ENCODE measurements around the gene STT3A. TPM values are rescaled to one million over a fixed set of nuclear protein-coding genes. Genes with fewer than 3 reads are reported as not detected.

STT3A gene
- total and polyA plus RNA-seq, 10 of the 15 experiments (the other 5 are each of a cell fraction or from before 2014, with no cell fraction given), result 74.4 to 202 (median 118) TPM

- Histone ChIP-seq H3K27me3 (replicated peaks in 1 of 2; ENCODE audit: control insufficient read depth in 2 of 2, insufficient read depth in 2 of 2, low read length in 1 of 2) (no peaks in the 10 kb centered on the region), H3K4me3 (peak overlapping the region; percentile 85), H3K9ac (ENCODE audit: control insufficient read depth, insufficient read depth, low read length) (peak overlapping the region; percentile 2; the same call in 1 of the 2 replicates), H3K9me3 (replicated peaks; ENCODE audit: control insufficient read depth, insufficient read depth, low read length) (no peaks in the 10 kb centered on the region), H3K79me2 (ENCODE audit: control insufficient read depth, insufficient read depth, low read length) (peaks cover 58% of the 10 kb centered on the region), H3K36me3 (ENCODE audit: control insufficient read depth in 2 of 2, insufficient read depth in 2 of 2, low read length in 1 of 2) (peaks cover 0 to 6% of the 10 kb centered on the region in 2 experiments; a peak in 2 of 4 replicates), H3K4me2 (ENCODE audit: control insufficient read depth, insufficient read depth) (peak overlapping the region; percentile 82), H4K20me1 (ENCODE audit: control insufficient read depth, insufficient read depth) (no peaks in the 10 kb centered on the region), H3K27ac (ENCODE audit: control insufficient read depth, insufficient read depth) (no peak overlapping the region), H2AFZ (ENCODE audit: control insufficient read depth, low read depth, low read length) (no peak overlapping the region), H3K4me1 (ENCODE audit: control insufficient read depth, insufficient read depth, low read length) (no peaks in the 10 kb centered on the region; the same call in 1 of the 2 replicates)
- ChIA-PET POLR2A (interaction anchor here (0.7 to 1.5 kb wide), 2 partner anchors 25 to 293 kb away, joined by 3 to 6 read pairs; partner anchors contain the start of genes EI24 and HYLS1), CTCF (interaction anchor here (5.3 kb wide), 1 partner anchor 26 kb away, joined by 33 read pairs; the partner anchor contains the start of gene EI24), RAD21 (ENCODE audit: unreplicated experiment) (no interaction called here), SMC1A (ENCODE audit: uncharacterized antibody, unreplicated experiment) (no interaction called here)
- TF ChIP-seq ZNF384 (IDR thresholded peaks at IDR 0.05; ENCODE audit: borderline replicate concordance, low read depth, low read length) (0 out of 2 replicates have a peak, but pooled peaks have one; percentile 31), SPI1 (IDR thresholded peaks at IDR 0.05; ENCODE audit: borderline replicate concordance, insufficient read depth, low read depth, low read length) (peak; percentile 57; the same call in 1 of the 2 replicates), RAD21 (IDR thresholded peaks at IDR 0.05; ENCODE audit: insufficient read depth, low read depth, low read length) (no peak), MEF2A (IDR thresholded peaks at IDR 0.05; ENCODE audit: insufficient read depth, low read depth, low read length) (no peak)
- no TSS peak for BruUV-seq (replicated peaks)
- WGBS (ENCODE audit: insufficient coverage, insufficient replicate concordance, low lambda C conversion rate, missing lambda C conversion rate), result 18% methylated on average over 3 of the region's 3 CpGs
- intact Hi-C loops (cut with micrococcal nuclease; ENCODE audit: unreplicated experiment), result loop anchor here (5.0 kb wide), 2 partner anchors 103 to 292 kb away; partner anchors contain the start of gene HYLS1
- DNase-seq (ENCODE audit: low read depth, low spot score) (no peak), ATAC-seq (no peak), FAIRE-seq (no peak)
- in situ Hi-C loops (cut with MboI), result no loop called here
Observed at GRCh38 chr11:125594958-125595357, 2.3 kb downstream of the STT3A start.

GRCh38 chr11:125600663-125601062, 8.0 kb downstream of the STT3A start:
- BruUV-seq (replicated peaks), result no TSS peak
- H3K4me2 ChIP-seq (ENCODE audit: control insufficient read depth, insufficient read depth), result no peak overlapping the region
- H4K20me1 ChIP-seq (ENCODE audit: control insufficient read depth, insufficient read depth), result no peaks in the 10 kb centered on the region
- H3K27me3 ChIP-seq (replicated peaks in 1 of 2; ENCODE audit: control insufficient read depth in 2 of 2, insufficient read depth in 2 of 2, low read length in 1 of 2), result no peaks in the 10 kb centered on the region
- no peaks in the 10 kb centered on the region for H3K4me1 ChIP-seq (ENCODE audit: control insufficient read depth, insufficient read depth, low read length)
- intact Hi-C loops (cut with micrococcal nuclease; ENCODE audit: unreplicated experiment), result no loop called here
- ATAC-seq, result no peak
- WGBS (ENCODE audit: insufficient coverage, insufficient replicate concordance, low lambda C conversion rate, missing lambda C conversion rate), result 100% methylated on average over 2 of the region's 2 CpGs
- no peak overlapping the region for H3K9ac ChIP-seq (ENCODE audit: control insufficient read depth, insufficient read depth, low read length)
- CTCF ChIA-PET, result interaction anchor here (0.6 kb wide), 1 partner anchor 30 kb away, joined by 3 read pairs; no protein-coding TSS in a partner anchor
- no peak for DNase-seq (ENCODE audit: low read depth, low spot score)
- peaks cover 20% of the 10 kb centered on the region for H3K79me2 ChIP-seq (ENCODE audit: control insufficient read depth, insufficient read depth, low read length)
- no peak overlapping the region for H3K27ac ChIP-seq (ENCODE audit: control insufficient read depth, insufficient read depth)
- TF ChIP-seq ZNF274 (IDR thresholded peaks at IDR 0.05; ENCODE audit: insufficient read depth, insufficient read length) (no peak), SIN3A (IDR thresholded peaks at IDR 0.05; ENCODE audit: low read depth, low read length) (no peak)
- FAIRE-seq, result no peak
- H3K9me3 ChIP-seq (replicated peaks; ENCODE audit: control insufficient read depth, insufficient read depth, low read length), result no peaks in the 10 kb centered on the region
- peaks cover 12 to 35% of the 10 kb centered on the region in 2 experiments; a peak in 3 of 4 replicates for H3K36me3 ChIP-seq (ENCODE audit: control insufficient read depth in 2 of 2, insufficient read depth in 2 of 2, low read length in 1 of 2)
- in situ Hi-C loops (cut with MboI), result no loop called here
- POLR2A ChIA-PET, result no interaction called here
- H3K4me3 ChIP-seq, result no peak overlapping the region
- no peak overlapping the region for H2AFZ ChIP-seq (ENCODE audit: control insufficient read depth, low read depth, low read length)
- RAD21 ChIA-PET (ENCODE audit: unreplicated experiment), result no interaction called here
- SMC1A ChIA-PET (ENCODE audit: uncharacterized antibody, unreplicated experiment), result no interaction called here

Measured in GM12878 (cell line).